ENCODE measurements around the gene CCL17.

CCL17 gene

DNA sequence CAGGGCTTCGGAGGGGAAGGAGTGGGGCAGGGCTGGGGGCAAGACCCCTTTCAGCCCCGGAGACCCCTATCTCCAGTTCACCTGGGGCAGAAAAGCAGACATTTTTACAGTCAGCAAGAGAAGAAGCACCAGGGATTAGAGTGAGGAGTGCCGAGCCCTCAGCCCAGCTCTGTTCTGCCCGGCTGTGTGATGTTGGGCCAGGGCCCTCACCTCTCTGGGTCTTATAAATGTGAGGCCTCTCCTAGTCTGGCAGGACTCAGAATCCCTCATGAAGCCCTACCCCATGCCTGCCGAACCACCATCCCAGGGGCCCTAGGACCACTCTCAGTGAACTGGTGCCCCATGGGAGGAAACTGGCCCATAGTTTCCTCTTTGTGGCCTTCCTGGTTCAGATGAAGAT is 19.5 kb upstream of the CCL17 start:
- no peaks in the 10 kb centered on the region for H3K79me2 ChIP-seq (ENCODE audit: insufficient read depth, low read depth)
- no peak overlapping the region for H3K4me3 ChIP-seq (IDR thresholded peaks at IDR 0.05; ENCODE audit: insufficient read depth, low read depth, low read length)
- H3K4me1 ChIP-seq (ENCODE audit: low read depth, poor library complexity, severe bottlenecking), result no peaks in the 10 kb centered on the region
- H3K27me3 ChIP-seq (ENCODE audit: insufficient read depth, low read depth), result no peaks in the 10 kb centered on the region
- no peak for TF ChIP-seq CTCF (conservative IDR thresholded peaks at IDR 0.05; ENCODE audit: low read depth, low read length)
- no peak overlapping the region for H3K9ac ChIP-seq
- no peaks in the 10 kb centered on the region for H3K36me3 ChIP-seq (ENCODE audit: insufficient read depth)
- H2AFZ ChIP-seq (ENCODE audit: low read depth), result no peak overlapping the region
- no peak overlapping the region for H3K27ac ChIP-seq
- no peaks in the 10 kb centered on the region for H4K20me1 ChIP-seq (ENCODE audit: insufficient read depth)
- H3K4me2 ChIP-seq, result no peak overlapping the region

DNA sequence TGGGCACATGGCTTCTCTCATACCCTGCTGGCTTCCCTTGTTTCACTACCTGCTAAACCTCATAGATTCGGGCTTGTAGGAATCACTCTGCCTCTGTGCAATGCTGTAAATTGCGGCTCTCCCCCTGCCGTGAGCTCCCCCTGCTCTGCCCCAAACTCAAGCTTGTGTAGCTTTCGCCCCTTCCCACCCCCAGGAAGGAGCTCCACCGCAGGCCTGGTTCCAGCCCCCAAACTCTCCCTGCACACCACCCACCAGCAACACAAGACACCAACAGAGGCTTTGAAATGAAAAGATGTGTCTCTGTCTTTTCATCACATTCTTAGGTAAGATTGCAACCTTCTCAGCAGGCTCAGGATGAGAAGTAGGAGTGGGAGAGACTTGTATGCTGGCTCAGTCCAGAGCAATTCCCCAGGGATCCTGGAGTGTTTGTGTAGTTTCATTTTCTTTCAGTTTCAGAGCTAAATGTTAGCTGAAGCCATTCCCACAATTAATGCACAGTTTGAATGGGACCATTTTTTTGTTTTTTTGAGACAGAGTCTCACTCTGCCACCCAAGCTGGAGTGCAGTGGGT is 18.1 kb upstream of the CCL17 start:
- TF ChIP-seq CTCF (conservative IDR thresholded peaks at IDR 0.05; ENCODE audit: low read depth, low read length), result no peak
- Histone ChIP-seq H3K4me1 (ENCODE audit: low read depth, poor library complexity, severe bottlenecking) (no peaks in the 10 kb centered on the region), H3K27ac (no peak overlapping the region), H3K79me2 (ENCODE audit: insufficient read depth, low read depth) (no peaks in the 10 kb centered on the region), H2AFZ (ENCODE audit: low read depth) (no peak overlapping the region), H3K9ac (no peak overlapping the region), H4K20me1 (ENCODE audit: insufficient read depth) (no peaks in the 10 kb centered on the region), H3K4me3 (IDR thresholded peaks at IDR 0.05; ENCODE audit: insufficient read depth, low read depth, low read length) (no peak overlapping the region), H3K36me3 (ENCODE audit: insufficient read depth) (no peaks in the 10 kb centered on the region), H3K27me3 (ENCODE audit: insufficient read depth, low read depth) (no peaks in the 10 kb centered on the region), H3K4me2 (no peak overlapping the region)

DNA sequence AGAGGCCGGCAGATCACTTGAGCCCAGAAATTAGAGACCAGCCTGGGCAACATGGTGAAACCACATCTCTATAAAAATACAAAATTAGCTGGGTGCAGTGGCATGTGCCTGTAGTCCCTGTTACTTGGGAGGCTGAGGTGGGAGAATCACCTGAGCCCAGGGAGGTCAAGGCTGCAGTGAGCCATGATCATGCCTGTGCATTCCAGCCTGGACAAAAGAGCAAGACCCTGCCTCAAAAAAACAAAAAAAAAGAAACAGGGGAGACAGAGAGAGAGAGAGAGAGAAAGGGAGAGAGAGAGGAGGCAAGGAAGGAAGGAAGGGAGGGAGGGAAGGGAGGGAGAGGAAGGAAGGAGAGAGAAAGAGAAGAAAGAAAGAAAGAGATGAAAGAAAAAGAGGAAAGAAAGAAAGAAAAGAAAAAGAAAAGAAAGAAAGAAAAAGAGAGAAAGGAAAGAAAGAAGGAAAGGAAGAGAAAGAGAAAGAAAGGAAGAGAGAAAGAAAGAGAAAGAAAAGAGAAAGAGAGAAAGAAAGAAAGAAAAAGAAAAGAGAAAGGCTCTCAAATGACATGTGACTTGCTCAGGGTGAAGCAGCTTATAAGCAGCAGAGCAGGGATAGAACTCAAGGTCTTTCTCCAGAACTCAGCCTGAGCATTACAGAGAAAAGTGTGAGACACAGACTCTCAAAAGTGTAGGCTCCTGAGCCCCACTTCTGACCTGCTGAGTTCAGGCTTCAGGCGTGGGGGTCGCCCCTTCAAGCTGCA is 16.8 kb upstream of the CCL17 start:
- no peak overlapping the region for H3K4me2 ChIP-seq

GRCh38 chr16:57388359-57389086 is 16.0 kb upstream of the CCL17 start:
- Histone ChIP-seq H4K20me1 (ENCODE audit: insufficient read depth) (no peaks in the 10 kb centered on the region), H3K36me3 (ENCODE audit: insufficient read depth) (no peaks in the 10 kb centered on the region), H3K9ac (no peak overlapping the region), H3K4me1 (ENCODE audit: low read depth, poor library complexity, severe bottlenecking) (no peaks in the 10 kb centered on the region), H3K79me2 (ENCODE audit: insufficient read depth, low read depth) (no peaks in the 10 kb centered on the region), H2AFZ (ENCODE audit: low read depth) (no peak overlapping the region), H3K27me3 (ENCODE audit: insufficient read depth, low read depth) (no peaks in the 10 kb centered on the region), H3K27ac (no peak overlapping the region), H3K4me3 (IDR thresholded peaks at IDR 0.05; ENCODE audit: insufficient read depth, low read depth, low read length) (no peak overlapping the region), H3K4me2 (no peak overlapping the region)
- no peak for TF ChIP-seq CTCF (conservative IDR thresholded peaks at IDR 0.05; ENCODE audit: low read depth, low read length)

More for the DNA sequence above, 16.8 kb upstream of the CCL17 start:
- H3K4me1 ChIP-seq (ENCODE audit: low read depth, poor library complexity, severe bottlenecking), result no peaks in the 10 kb centered on the region
- no peaks in the 10 kb centered on the region for H3K79me2 ChIP-seq (ENCODE audit: insufficient read depth, low read depth)
- H3K4me3 ChIP-seq (IDR thresholded peaks at IDR 0.05; ENCODE audit: insufficient read depth, low read depth, low read length), result no peak overlapping the region
- H2AFZ ChIP-seq (ENCODE audit: low read depth), result no peak overlapping the region
- no peaks in the 10 kb centered on the region for H4K20me1 ChIP-seq (ENCODE audit: insufficient read depth)
- no peaks in the 10 kb centered on the region for H3K27me3 ChIP-seq (ENCODE audit: insufficient read depth, low read depth)
- no peak overlapping the region for H3K9ac ChIP-seq
- TF ChIP-seq CTCF (conservative IDR thresholded peaks at IDR 0.05; ENCODE audit: low read depth, low read length), result no peak
- H3K36me3 ChIP-seq (ENCODE audit: insufficient read depth), result no peaks in the 10 kb centered on the region
- no peak overlapping the region for H3K27ac ChIP-seq
